KMS-11 (cell line): Measurements from ENCODE around the gene ODAD4.

Source experiments
- H2AFZ ChIP-seq: fragments of 200-600 bp; sonication (generic); 2 replicates; pipeline ENCODE4 v1.6.1; 2016; ENCODE audit warnings: antibody characterized with exemption, mixed run types, low read depth
- H3K27ac ChIP-seq: fragments of 200-600 bp; sonication (generic); 2 replicates; pipeline ENCODE4 v1.6.1; 2016; ENCODE audit warnings: mild to moderate bottlenecking, mixed run types
- H3K27me3 ChIP-seq: fragments of 200-600 bp; sonication (generic); 2 replicates; pipeline ENCODE4 v1.6.1; 2017; ENCODE audit warnings: mild to moderate bottlenecking, low read depth, mixed run types, moderate library complexity; ENCODE audit not compliant: insufficient read depth
- H3K36me3 ChIP-seq: fragments of 200-600 bp; sonication (generic); 2 replicates; pipeline ENCODE4 v1.6.1; 2017; ENCODE audit warnings: mild to moderate bottlenecking, mixed run types; ENCODE audit not compliant: insufficient read depth
- H3K4me1 ChIP-seq: fragments of 200-600 bp; sonication (generic); 2 replicates; pipeline ENCODE4 v1.6.1; 2016; ENCODE audit warnings: mild to moderate bottlenecking, low read depth, mixed run types; ENCODE audit not compliant: poor library complexity, severe bottlenecking
- H3K4me2 ChIP-seq: fragments of 200-600 bp; sonication (generic); 2 replicates; pipeline ENCODE4 v1.7.0; 2016; ENCODE audit warnings: mild to moderate bottlenecking, mixed run types
- H3K4me3 ChIP-seq: fragments of 200-600 bp; sonication (generic); IDR thresholded peaks from 2 replicates; pipeline ENCODE4 v1.6.1; 2017; ENCODE audit warnings: low read depth, low read length, mixed read lengths; ENCODE audit not compliant: insufficient read depth
- H3K79me2 ChIP-seq: fragments of 200-600 bp; sonication (generic); 2 replicates; pipeline ENCODE4 v1.6.1; 2016; ENCODE audit warnings: low read depth, mixed run types; ENCODE audit not compliant: insufficient read depth
- H3K9ac ChIP-seq: fragments of 200-600 bp; sonication (generic); 2 replicates; pipeline ENCODE4 v1.6.1; 2016; ENCODE audit warnings: mild to moderate bottlenecking, mixed run types
- H4K20me1 ChIP-seq: fragments of 200-600 bp; sonication (generic); 2 replicates; pipeline ENCODE4 v1.6.1; 2016; ENCODE audit warnings: mild to moderate bottlenecking, mixed run types; ENCODE audit not compliant: insufficient read depth
- TF ChIP-seq, protein P1 (sequence below): fragments of 200-600 bp; sonication (generic); conservative IDR thresholded peaks from 2 replicates; pipeline ENCODE4 v1.6.1; 2017; ENCODE audit warnings: low read depth, mild to moderate bottlenecking, antibody characterized with exemption, low read length, moderate library complexity, mixed read lengths

Gene ODAD4

DNA sequence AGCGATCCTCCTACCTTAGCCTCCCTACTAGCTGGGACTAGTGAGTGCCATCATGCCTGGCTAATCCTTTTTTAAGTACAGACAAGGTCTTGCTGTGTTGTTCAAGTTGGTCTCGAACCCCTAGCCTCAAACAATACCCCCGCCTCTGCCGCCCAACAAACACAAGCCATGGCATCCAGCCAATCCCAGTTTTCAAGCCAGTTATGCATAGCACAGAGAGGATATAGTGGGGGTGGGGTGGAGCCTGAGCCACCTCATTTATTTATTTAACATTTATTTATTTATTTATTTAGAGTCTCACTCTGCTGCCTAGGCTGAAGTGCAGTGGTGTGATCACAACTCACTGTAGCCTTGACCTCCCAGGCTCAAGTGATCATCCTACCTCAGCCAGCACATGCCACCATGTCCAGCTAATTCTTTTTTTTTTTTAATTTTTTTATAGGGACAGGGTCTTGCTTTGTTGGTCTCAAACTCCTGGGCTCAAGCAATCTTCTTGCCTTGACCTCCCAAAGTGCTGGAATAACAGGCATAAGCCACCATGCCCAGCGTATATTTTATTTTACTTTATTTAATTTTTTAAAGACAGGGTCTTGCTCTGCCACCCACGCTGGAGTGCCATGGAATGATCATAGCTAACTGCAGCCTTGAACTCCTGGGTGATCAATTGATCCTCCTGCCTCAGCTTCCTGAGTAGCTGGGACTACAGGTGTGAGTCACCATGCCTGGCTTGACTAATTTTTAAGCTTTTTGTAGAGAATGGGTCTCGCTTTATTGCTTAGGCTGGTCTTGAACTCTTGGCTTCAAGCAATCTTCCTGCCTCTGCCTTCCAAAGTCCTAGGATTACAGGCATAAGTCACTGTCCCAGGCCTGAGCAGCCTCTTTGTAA lies 39.0 kb upstream of the ODAD4 start:
- Histone ChIP-seq H3K27me3 (no peaks in the 10 kb centered on the region), H3K4me3 (no peak overlapping the region), H3K36me3 (peaks cover 24% of the 10 kb centered on the region), H3K79me2 (no peaks in the 10 kb centered on the region), H4K20me1 (no peaks in the 10 kb centered on the region), H3K4me1 (no peaks in the 10 kb centered on the region), H3K4me2 (no peak overlapping the region), H2AFZ (no peak overlapping the region), H3K9ac (no peak overlapping the region), H3K27ac (no peak overlapping the region)
- TF ChIP-seq, protein P1, sequence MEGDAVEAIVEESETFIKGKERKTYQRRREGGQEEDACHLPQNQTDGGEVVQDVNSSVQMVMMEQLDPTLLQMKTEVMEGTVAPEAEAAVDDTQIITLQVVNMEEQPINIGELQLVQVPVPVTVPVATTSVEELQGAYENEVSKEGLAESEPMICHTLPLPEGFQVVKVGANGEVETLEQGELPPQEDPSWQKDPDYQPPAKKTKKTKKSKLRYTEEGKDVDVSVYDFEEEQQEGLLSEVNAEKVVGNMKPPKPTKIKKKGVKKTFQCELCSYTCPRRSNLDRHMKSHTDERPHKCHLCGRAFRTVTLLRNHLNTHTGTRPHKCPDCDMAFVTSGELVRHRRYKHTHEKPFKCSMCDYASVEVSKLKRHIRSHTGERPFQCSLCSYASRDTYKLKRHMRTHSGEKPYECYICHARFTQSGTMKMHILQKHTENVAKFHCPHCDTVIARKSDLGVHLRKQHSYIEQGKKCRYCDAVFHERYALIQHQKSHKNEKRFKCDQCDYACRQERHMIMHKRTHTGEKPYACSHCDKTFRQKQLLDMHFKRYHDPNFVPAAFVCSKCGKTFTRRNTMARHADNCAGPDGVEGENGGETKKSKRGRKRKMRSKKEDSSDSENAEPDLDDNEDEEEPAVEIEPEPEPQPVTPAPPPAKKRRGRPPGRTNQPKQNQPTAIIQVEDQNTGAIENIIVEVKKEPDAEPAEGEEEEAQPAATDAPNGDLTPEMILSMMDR = no peak

DNA sequence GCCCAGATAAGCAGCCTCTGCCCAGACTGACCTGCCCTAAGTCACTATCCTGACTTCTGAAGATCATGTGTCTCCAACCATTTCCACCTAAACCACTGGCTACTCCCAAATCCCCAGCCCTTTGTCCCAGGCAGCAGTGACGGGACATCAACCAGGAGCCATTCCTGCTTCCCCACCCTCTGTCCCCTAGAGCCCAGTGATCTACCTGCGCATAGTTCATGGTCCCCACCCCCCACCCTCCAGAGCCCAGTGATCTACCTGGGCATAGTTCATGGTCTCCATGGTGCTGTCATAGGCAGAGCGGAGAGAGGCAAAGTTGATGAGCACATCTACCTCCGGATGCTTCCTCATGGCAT lies 38.4 kb upstream of the ODAD4 start:
- Histone ChIP-seq H3K79me2 (no peaks in the 10 kb centered on the region), H3K36me3 (peaks cover 19% of the 10 kb centered on the region), H2AFZ (no peak overlapping the region), H4K20me1 (no peaks in the 10 kb centered on the region), H3K27me3 (no peaks in the 10 kb centered on the region), H3K27ac (no peak overlapping the region), H3K4me1 (no peaks in the 10 kb centered on the region), H3K4me2 (no peak overlapping the region), H3K9ac (no peak overlapping the region), H3K4me3 (no peak overlapping the region)
- TF ChIP-seq, protein P1 = no peak

DNA sequence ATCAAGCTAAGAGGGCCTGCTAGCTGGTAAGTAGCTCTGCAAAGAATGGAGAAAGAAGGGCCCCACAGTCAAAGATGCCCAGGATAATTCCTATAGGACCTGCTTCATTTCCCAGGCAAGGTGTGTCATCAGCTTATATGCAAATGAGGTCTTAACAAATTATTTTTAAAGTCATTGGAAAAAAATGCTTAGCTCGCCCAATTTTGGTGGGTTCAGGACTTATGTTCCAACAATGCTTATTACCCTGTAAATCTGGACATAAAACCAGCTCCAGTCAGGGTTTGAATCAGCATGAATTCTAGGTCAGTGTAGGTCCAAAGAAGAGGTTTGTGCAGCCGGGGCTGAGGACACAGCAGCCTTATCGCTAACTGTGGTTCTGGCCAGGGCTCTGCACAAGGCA lies 37.0 kb upstream of the ODAD4 start:
- Histone ChIP-seq H3K27ac (no peak overlapping the region), H3K36me3 (peaks cover 23% of the 10 kb centered on the region; the same call in 1 of the 2 replicates), H3K9ac (no peak overlapping the region), H3K4me1 (no peaks in the 10 kb centered on the region), H3K27me3 (no peaks in the 10 kb centered on the region), H2AFZ (no peak overlapping the region), H3K4me2 (no peak overlapping the region), H3K79me2 (no peaks in the 10 kb centered on the region), H3K4me3 (no peak overlapping the region), H4K20me1 (no peaks in the 10 kb centered on the region)
- TF ChIP-seq, protein P1 = no peak

DNA sequence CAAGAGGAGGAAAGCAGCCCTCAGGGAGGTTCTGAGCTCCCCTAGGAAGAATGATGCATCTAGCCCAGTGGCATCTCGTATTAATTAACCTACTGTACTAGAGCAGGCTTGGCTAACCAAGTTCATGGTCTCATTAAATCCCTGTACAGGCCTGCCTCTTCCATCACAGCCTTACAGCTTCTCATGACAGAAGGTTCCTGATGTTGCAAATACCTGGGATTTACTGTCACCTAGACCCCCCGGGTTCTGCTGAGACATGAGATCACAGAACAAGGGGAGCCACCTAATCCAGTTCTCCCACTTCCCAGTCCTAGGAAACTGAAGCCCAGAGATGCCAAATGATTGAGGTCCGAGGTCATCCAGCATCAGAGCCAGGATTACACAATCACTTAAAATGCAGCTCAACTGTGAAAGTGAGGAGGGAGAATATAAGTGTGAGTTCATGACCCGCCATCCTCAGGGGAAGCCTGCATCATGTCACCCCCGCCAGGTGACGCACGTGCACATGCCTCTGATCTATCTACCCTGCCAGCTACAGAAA lies 35.6 kb upstream of the ODAD4 start:
- no peak overlapping the region for H3K4me3 ChIP-seq
- H3K9ac ChIP-seq = no peak overlapping the region
- TF ChIP-seq, protein P1 = no peak
- H3K4me2 ChIP-seq = no peak overlapping the region
- no peaks in the 10 kb centered on the region for H3K27me3 ChIP-seq
- H3K4me1 ChIP-seq = no peaks in the 10 kb centered on the region
- H3K36me3 ChIP-seq = peaks cover 27% of the 10 kb centered on the region
- no peak overlapping the region for H2AFZ ChIP-seq
- no peaks in the 10 kb centered on the region for H3K79me2 ChIP-seq
- H4K20me1 ChIP-seq = no peaks in the 10 kb centered on the region
- no peak overlapping the region for H3K27ac ChIP-seq
